Sigmoid colon (tissue), 4 donors: ENCODE results near the gene TBC1D23.

Experiments
- EP300 ChIP-seq, 4 donors: sonication (generic); formaldehyde crosslinking; IDR thresholded peaks; one replicate each; pipeline ENCODE4 v1.6.1; 2017; ENCODE audit warnings: antibody characterized with exemption in 4 of 4
- TF ChIP-seq, protein P1 (sequence below), 4 experiments: fragments of 450-650 bp in 3 of 4; fragments of 200-600 bp in 1 of 4; IDR thresholded peaks; one replicate each; pipeline ENCODE4 v1.5.1; 2016 to 2019; ENCODE audit warnings: antibody characterized with exemption in 4 of 4, mild to moderate bottlenecking in 3 of 4, moderate library complexity in 2 of 4

DNA sequence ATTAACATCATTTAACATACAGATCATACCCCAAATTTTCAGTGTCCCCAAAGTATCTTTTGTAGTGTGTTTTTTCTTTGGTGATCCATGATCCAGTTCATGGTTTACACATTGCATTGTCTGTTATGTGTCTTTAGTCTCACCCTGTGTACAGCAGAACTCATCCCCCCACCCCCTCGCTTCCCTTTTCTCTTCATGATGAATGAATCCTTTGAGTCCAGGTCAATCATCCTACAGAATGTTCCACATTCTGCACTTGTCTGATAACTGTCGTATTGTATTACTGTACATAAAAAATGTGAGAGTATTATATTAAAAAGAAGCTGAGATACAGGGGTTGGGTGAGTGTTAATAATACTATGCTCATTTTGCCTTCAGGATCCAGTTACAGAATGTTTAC is 59.2 kb downstream of the TBC1D23 start:
- TF ChIP-seq EP300 (IDR thresholded peaks at IDR 0.05), result no peak
- TF ChIP-seq, protein P1, sequence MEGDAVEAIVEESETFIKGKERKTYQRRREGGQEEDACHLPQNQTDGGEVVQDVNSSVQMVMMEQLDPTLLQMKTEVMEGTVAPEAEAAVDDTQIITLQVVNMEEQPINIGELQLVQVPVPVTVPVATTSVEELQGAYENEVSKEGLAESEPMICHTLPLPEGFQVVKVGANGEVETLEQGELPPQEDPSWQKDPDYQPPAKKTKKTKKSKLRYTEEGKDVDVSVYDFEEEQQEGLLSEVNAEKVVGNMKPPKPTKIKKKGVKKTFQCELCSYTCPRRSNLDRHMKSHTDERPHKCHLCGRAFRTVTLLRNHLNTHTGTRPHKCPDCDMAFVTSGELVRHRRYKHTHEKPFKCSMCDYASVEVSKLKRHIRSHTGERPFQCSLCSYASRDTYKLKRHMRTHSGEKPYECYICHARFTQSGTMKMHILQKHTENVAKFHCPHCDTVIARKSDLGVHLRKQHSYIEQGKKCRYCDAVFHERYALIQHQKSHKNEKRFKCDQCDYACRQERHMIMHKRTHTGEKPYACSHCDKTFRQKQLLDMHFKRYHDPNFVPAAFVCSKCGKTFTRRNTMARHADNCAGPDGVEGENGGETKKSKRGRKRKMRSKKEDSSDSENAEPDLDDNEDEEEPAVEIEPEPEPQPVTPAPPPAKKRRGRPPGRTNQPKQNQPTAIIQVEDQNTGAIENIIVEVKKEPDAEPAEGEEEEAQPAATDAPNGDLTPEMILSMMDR (IDR thresholded peaks at IDR 0.05), result no peak
